HG02588 (cell line): Measurements from ENCODE around the gene RPIA.
A peak's percentile ranks its signal among the peaks of the same experiment; 100 is the strongest.
"Not testable (repeated sequence)": the region's sequence is repeated elsewhere in the genome, so short reads cannot be mapped to it uniquely, and the experiment has no call there.

ENCODE experiments used
- ATAC-seq: cut with Tn5 transposase; IDR thresholded peaks from one replicate; pipeline ENCODE4 v1.9.1; 2021; ENCODE audit warnings: mild to moderate bottlenecking, moderate library complexity; ENCODE audit not compliant: unreplicated experiment

RPIA gene

DNA sequence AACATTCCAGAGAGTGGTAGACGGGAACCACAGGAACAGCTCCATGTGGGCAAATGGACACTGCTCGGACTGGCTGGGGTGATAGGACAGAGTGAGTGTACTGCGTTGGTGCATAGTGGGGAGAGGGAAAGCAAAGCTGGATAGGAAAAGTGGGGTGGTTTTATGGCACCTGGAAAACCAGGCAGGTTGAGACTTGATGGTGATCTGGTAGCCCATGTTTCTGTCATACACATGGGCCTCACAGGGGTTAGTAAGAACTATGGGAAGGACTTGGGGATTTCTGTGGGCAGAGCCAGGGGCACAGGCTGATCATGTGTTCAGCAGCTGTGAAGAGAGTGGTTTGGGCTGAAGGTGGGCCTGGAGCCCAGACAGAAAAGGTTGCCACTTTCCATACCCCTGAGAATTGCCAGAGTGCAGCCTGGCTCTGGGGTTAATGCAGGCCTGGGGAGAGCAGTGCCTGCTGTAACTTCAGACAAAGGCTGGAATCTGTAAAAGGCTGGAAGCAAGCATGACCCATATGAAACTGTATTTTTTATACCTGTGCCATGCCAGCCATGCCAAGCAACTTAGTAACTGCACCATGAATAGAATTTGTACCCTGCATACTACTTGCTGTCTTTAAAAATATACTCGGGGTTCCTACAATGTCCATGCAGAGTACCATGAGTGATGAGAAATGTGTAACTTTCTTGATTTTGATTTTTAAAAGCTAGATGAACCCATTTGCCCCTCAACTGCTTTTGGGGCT is 41.9 kb downstream of the RPIA start:
- no peak for ATAC-seq

DNA sequence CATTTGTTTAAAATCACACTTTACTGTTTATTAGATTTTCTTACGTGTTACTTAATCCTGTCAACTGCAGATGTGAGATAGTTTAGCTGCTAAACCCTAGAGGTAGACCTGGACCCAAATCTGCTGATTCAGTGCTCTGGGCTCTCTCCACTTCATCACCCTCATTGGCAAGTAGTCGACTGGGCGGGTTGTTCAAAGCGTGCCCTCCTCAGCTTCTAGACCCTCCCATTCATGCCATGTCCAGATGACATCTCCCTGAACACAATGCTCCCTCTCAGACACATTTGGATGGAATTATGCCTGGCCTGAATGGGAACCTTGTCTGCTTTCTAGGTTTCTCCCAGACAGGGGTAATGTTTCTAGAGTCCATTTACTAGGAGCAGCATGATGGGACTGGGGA is 43.7 kb downstream of the RPIA start:
- ATAC-seq: no peak

DNA sequence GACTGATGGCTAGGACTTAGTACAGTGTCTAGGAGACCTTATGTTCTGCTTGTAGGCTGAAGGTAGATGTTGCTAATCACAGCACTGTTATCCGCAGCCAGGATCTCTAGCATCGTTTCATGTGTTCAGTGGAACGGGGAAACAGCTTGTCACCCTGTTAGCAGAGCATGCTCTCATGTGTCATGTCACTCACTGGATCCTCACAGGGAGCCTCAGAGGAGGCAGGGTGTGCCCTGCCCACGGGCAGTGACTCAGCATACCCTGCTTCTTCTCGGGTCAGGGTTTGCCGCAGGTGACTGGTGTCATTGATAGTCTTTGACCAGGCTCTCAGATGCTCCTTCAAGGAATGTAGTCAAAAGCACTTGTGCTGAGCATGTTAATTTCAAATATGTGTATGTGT is 44.4 kb downstream of the RPIA start:
- ATAC-seq: no peak

DNA sequence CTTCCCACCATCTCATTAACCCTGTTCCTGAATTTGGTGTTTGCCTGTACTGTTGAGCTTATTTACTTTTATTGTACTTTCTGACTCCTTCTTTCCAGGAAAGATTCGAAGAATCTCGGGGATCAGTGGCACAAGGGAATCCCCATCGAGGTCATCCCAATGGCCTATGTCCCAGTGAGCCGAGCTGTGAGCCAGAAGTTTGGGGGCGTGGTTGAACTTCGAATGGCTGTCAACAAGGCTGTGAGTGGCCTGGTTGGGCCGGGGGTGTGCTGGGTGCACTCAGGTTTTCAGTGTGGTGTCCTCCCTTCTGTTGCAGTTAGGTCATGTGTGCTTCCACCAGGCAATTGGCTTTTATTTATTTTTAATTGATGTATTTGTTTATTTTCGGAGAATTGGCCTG is 45.0 kb downstream of the RPIA start:
- ATAC-seq: no peak

DNA sequence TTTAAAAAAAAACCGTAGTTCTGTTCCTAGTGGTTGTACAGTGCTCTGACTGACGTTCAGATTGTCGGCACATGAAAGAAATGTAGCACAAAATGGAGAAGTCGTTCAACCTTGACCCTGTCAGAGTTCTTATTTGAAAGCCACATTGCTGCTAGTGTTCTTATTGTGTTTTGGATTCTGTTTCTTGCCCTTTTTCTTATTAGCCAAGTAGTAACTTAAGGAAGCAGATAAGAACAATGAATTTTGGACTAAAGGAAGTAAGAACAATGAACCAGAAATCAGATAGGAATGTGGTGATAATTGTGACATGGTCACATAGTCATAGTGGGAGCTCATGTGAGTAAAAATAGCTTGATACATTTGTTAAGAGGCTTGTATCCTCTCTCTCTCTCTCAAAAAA is 45.9 kb downstream of the RPIA start:
- no peak for ATAC-seq

DNA sequence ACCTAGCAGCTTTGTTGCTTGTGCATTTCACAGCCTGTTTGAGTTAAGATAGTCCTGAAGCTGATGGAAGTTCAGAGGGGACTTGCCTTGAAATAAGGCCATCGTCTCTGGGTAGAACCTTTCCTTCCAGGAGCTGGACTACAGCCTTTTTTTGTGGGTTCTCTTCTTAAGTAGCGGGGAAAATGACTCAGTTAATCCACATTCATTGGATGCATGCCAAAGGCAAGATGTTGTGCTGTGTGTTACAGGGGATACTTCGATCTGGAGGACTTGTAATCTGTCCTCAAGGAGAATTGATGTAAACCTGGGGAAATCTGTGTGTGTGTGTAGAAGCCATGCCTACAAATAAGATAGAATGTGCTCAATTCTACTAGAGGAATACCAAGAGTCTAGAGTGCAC is 46.8 kb downstream of the RPIA start:
- no peak for ATAC-seq

DNA sequence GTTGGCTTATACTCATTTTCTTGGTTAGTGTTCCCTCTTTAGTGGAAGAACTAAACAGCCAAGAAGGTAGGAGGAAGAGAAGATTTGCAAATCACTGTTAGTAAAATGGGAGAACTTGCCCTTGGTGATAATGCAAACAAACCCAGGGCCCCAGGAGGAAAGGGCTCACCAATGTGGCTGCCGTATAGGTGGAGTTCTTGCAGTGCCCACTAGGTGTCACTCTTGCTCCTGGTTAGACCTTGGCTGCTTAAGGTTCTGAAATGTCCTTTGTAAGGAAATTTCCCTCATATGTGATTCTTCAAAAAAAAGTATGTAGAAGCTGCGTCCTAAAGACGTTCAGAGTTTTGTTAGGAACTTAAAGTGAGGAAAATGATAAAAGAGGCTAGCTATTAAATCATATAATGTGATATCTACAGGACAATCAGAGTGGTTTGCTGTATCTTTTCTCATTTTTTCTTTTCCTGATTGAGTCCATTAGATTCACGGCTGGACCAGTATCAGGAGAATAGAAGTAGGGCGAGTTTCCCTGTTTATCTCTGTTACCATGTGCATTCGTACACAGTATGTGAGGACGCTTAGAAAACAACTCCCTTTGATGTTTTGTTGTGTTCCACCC is 48.6 kb downstream of the RPIA start:
- ATAC-seq: no peak

DNA sequence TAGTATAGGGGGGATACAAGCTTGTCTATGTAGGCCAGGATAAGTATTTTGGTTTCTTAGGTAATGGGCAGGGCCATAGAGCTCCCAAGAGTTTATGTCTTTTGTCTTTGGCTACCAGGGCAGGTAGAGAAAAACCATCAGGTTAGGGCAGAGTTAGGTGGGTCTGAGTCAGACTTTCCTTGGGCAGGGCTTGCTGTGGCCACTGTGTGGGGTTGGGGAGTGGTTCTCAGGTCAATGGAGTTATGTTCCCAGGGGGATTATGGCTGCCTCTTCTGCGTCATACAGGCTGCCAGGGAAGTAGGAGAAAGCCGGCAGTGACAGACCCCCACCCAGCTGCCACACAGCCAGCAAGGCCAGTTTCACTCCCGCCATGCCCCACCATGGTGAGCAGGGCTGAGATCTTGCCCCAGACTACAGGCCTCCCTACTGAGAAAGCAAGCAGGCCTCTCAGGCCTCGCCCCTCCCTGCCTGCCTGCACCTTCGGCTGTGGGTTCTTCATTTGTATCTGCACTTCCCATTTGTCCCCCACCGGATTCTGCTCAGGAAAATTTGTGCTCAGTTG is 55.5 kb downstream of the RPIA start:
- no peak for ATAC-seq

DNA sequence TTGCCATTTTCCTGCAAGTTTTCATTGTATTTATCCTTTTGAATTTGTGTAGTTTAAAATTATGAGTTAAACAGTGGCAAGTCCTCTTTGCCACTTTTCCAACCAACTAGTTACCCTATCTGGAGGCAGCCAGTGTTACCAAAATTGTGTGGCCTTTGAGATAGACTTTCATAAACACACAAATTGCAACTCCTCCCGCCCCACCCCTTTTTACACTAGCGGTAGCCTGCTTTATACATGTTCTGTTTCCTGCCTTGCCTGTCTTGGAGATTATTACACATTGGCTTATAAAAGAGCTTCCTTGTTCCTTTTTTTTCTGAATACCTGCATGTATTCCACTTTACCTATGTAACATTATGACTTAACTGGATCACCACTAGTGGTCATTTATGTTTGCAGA is 56.5 kb downstream of the RPIA start:
- no peak for ATAC-seq

DNA sequence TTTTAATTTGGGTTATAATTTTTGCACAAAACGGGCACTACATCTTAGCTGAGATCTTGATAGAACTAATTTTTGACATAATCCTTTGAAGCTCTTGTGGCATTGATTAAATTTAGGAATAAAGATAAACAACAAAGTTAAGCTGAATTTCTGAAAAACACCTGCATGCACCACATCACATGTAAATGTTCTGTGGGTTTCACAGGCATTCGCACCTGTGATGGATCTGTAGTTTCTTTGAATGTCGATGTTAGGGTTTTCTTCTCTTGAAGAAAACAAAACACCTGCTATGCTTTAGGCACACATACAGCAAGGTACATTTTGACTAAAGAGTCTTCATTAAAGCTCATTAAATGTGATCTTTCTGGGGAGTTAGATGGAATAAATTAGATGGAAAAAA is 60.3 kb downstream of the RPIA start:
- no peak for ATAC-seq

DNA sequence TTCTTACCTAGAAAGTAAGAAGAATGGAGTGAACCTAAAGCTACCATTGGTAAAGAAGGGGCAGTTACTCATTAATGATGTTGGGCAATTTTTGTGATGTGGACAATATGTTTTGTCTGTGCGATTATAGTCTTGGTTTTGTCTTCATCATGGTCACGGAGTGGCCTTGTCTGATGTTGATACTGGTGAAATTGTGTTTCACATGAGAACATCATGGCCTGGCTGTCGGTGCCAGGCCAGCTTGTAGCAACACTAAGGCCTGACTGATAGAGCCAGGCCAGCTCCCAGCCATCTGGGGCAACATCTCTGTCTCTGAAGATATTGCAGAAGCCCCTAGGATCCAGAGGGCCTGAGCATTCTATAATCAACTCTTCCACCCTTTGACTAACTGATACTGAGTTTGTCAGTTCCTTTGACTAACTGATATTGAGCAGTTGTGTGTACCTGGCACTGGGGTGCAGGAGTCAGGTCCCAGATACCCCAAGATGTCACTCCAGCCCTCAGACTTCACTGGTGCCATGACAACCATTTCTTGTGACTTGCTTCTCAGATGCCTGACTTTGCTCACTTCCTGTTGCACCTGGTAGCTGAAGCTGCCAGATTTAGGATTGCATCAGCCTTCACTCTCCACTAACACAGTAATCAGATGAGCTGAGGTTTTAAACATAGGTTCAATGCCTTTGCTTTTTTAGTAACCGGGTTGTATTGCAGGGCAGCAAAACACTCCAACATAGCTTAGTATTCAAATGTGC is 62.5 kb downstream of the RPIA start:
- ATAC-seq: peak; percentile 86

DNA sequence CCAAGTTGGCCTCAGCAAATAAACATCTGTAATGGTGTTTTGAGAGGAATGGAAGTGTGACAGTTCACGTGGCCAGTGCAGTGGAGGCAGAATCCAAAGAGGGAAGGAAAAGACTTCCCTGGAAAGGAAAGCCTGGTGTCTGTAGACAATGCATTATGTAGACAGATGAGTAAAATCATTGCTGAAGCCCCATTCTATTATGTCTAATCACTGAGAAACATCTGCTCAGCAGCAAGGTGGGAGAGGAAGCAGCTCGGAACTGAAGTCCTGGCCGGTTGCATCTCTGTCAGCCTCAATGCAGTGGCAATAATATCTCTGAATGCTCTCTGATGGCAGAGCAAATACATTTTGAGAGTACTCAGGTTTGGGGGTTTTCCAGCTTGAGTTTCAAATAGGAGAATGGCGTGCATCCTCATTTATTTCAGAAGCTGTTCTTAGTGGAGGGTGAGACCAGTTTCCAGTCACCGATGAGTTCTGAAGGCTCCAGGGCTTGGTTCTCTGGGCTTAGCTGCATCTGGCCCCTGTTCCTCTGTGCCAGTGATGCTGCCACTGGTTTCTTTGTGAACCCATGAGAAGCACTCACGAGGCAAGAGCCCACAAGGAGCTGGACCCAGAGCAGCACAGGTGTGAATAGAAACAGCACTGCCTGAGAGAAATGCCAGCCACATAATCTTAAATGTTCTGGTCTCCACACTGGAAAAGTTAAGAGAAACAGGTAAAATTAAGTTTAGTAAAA is 63.3 kb downstream of the RPIA start:
- peak; percentile 31 for ATAC-seq

DNA sequence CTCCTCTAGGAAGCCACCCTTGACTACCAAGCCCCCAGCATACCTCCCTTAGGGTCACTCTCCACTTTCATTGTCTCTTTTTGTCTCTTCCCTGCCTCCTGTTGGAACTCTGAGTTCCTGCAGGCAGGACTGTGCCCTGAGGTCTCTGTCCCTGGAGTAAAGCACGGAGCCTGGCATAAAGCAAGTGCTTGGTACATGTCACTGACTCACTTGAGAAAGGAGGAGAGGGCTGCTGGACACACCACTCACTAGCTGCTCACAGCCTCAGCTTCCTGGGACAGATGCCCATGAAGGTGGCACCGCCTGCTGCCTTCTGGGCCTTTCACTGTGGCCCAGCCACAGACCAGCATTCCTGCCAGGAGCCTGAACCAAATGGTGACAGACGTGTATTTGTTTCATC is 64.4 kb downstream of the RPIA start:
- ATAC-seq: no peak

DNA sequence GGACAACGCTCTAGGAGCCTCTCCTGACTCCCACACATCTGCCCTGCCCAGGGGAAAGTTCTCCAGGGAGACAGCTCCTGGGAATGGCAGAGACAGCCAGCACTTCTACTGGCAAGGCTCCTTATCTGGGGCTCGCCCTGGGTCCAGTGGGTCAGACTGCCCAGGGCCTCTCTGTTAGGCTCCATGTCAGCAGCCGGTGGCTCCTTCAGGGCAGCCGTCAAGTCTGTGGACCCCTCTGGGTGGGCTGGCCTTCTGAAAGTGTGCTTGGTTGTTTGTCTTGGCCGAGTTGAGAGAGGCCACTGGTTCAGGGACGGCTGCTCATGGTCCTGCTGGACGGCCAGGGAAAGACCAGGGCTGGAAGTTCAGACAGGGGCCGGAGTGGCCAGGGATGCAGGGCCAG is 65.6 kb downstream of the RPIA start:
- no peak for ATAC-seq

DNA sequence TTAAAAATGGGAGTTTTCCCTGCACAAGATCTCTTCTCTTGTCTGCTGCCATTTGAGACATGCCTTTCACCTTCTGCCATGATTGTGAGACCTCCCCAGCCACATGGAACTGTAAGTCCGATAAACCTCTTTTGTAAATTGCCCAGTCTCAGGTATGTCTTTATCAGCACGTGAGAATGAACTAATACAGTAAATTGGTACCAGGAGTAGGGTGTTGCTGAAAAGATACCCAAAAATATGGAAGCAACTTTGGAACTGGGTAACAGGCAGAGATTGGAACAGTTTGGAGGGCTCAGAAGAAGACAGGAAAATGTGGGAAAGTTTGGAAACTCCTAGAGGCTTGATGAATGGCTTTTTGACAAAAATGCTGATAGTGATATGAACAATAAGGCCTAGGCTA is 67.2 kb downstream of the RPIA start:
- ATAC-seq: not testable (repeated sequence)

DNA sequence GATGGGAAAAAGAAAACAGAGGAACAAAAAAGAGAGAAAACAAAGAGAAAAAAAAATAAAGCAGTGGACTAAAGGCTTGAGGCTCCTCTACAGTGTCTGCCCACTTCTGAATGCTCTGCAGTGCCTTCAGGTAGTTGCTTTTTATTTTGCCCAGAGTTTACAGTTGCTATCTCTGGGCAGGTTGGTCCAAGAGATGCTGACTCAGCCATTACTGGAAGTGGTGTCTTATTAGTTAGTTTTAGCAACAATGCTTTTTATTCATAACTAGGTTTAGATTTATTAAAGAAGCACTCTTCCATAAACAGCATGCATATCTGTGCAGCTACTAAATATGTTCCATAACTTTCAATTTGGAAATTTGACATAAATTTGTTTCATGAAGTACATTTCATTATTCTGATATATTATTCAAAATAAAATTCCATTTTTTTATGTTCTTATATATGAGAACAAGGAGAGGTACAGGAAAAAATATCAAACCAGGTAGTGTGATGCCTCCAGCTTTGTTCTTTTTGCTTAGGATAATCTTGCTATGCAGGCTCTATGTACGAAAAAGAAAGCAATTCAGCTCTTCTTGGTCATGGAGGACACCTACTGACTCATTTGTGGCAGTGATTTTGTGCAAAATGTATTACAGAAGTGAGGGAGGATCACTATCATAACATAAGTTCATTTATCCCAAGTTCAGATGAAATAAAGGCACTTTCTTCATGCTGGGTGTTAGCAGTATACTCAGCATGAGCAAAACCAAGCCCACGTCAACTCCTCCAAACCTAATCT is 69.5 kb downstream of the RPIA start:
- ATAC-seq: no peak

DNA sequence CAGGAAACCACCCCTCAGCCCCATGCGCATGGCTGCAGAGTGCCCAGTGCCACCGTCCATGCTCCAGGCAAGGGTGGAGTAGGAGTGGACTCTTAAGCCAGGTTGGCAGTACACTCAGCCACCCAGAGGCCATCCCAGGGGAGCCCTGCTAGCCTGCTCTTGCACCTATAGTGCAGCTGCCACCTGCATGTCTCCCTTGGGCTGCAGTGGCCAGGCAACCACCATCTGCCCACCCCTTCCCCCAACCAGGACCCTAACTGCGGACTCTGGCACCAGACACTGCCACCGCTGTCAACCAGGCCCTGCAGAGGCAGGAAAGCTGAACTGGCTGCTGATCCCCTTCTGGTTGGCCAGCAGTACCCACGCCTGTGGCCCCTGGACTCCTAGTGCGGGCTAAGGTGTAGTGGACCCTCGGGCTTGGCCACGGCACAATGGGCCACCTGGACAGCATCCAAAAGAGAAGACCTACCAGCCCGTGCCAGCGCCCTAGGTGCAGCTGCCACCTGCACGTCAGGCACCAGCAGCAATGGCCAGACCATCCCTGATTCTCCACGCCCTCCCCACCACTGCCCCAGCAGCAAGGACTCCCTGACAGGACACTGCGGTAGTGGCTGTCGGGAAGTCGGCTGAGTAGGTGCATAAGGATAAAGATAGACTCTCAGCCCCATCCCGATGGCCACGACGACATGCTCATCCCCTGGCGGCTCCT is 72.8 kb downstream of the RPIA start:
- ATAC-seq: no peak

DNA sequence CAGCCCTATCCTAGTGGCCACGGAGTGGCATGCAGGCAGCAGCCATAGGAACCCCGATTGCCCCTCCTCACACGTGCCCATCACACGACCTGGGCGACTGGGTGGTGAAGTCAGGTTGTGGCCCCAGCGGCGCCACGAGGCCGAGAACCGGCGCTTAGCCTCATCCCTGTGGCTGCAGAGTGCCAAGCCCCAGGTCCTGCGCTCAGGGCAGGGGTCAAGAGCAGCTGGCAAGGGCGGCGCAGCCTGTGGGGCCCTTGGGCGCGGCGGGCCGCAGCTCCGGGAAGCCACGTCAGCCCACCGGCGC is 73.3 kb downstream of the RPIA start:
- ATAC-seq: no peak

DNA sequence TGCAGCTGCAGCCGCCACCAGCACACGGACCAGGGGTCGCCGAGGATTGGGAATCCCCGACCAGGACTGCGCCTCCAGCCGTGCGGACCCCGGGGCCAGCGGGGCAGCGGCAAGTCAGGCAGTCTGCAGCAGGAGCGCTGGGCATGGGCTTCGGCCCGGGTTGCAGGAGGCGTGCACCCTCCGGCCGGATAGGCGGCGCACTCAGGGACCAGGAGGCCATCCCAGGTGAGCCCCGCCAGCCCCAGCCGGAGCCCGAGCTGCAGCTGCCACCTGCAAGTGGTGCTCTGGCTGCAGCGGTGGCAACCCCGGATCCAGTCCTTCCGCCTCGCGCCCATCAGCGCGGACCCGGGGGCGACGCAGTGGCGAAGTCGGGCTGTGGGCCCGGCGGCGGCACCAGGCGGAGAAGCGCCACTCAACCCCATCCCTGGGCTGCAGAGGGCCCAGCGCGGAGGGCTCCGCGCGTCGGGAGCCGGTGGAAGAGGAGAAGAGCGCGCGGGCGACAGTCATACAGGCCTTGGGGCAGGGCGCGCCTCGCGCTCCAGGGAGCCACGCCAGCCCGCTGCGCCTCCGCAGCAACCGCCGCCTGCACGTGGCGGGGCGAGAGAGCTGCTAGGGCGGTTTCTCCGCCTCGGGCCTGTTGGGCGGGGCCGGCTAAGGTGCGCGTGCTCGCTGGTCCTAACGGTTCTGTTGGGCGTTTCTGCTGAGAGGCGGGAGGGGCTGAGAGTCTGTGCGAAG is 73.8 kb downstream of the RPIA start:
- ATAC-seq: peak; percentile 65
